WTC11 (cell line): ENCODE measurements around the gene TUBB1.

ENCODE experiments used
- CREB1 ChIP-seq: sonication (generic); formaldehyde crosslinking; IDR thresholded peaks from 2 replicates; pipeline ENCODE4 v1.8.0; 2023; ENCODE audit warnings: mild to moderate bottlenecking, missing genetic modification reagents
- CTCF ChIP-seq: fragments of 200-600 bp; IDR thresholded peaks from 2 replicates; pipeline ENCODE4 v1.8.0; 2022; ENCODE audit warnings: antibody characterized with exemption
- ZNF263 ChIP-seq: sonication (generic); formaldehyde crosslinking; IDR thresholded peaks from 2 replicates; pipeline ENCODE4 v1.8.1; 2022; ENCODE audit warnings: low read depth, mild to moderate bottlenecking, moderate library complexity, missing genetic modification reagents

- no peak for TF ChIP-seq ZNF263 (CRISPR knock-in tag)
- TF ChIP-seq CTCF, result no peak
- TF ChIP-seq CREB1, result no peak
These were observed 30.7 kb upstream of the TUBB1 start for GRCh38 chr20:58988565-58988882.
